Lower lobe of right lung (tissue), 2 donors: Measurements from ENCODE around the gene LPCAT3. TPM values are rescaled to one million over a fixed set of nuclear protein-coding genes. Genes with fewer than 3 reads are reported as not detected.

ENCODE experiments used
- ATAC-seq, 2 donors: fragments of 200-7000 bp; cut with Tn5 transposase; one replicate each; pipeline ENCODE4 v1.9.1; 2020 to 2022; ENCODE audit warnings: mild to moderate bottlenecking in 2 of 2, moderate library complexity in 2 of 2
- DNase-seq: peaks from one replicate; pipeline ENCODE4 v3.0.0-alpha.2; 2020
- H3K27ac ChIP-seq: fragments of 200-600 bp; one replicate; pipeline ENCODE4 v1.8.0; 2022
- H3K27me3 ChIP-seq: fragments of 200-600 bp; one replicate; pipeline ENCODE4 v1.8.0; 2022; ENCODE audit warnings: low read depth
- H3K36me3 ChIP-seq: fragments of 200-600 bp; one replicate; pipeline ENCODE4 v1.8.0; 2022; ENCODE audit warnings: mild to moderate bottlenecking
- H3K4me1 ChIP-seq: fragments of 200-600 bp; one replicate; pipeline ENCODE4 v1.8.0; 2022
- H3K4me3 ChIP-seq: fragments of 200-600 bp; one replicate; pipeline ENCODE4 v1.8.0; 2022; ENCODE audit warnings: mild to moderate bottlenecking
- H3K9me3 ChIP-seq: fragments of 200-600 bp; one replicate; pipeline ENCODE4 v1.8.0; 2022
- CTCF ChIP-seq: fragments of 200-600 bp; IDR thresholded peaks from one replicate; pipeline ENCODE4 v1.8.0; 2022; ENCODE audit warnings: antibody characterized with exemption, mild to moderate bottlenecking
- intact Hi-C: fragments of 100-400 bp; cut with DNase I; formaldehyde crosslinking; loops from one replicate; pipeline ENCODE4 v1.11.0; 2022
- total RNA-seq: library from RNA; stranded (reverse); fragmentation: NEBNext Ultra II Directional; extraction: Animal tissue kit (Norgen Biotek cat#: 25700); gene quantifications from one replicate; pipeline ENCODE4 v1.2.1, GENCODE V29; 2021
- donor health status: DM: no; HTN: yes; CAD: no; lungs with severe emphysema.

Gene LPCAT3
- total RNA-seq, 1 donor from 2014 or later = 67.7 TPM

GRCh38 chr12:6936636-6937480 lies 81.4 kb downstream of the LPCAT3 start:
- DNase-seq = no peak
- Histone ChIP-seq H3K27me3 (no peaks in the 10 kb centered on the region), H3K9me3 (no peaks in the 10 kb centered on the region), H3K36me3 (peaks cover 65% of the 10 kb centered on the region), H3K4me3 (peak overlapping the region; percentile 69), H3K27ac (peak overlapping the region; percentile 92), H3K4me1 (peaks cover 69% of the 10 kb centered on the region)
- TF ChIP-seq CTCF = no peak
- ATAC-seq = peak; percentile 2 to 9
- intact Hi-C loops = no loop called here

GRCh38 chr12:6936194-6936635 lies 82.1 kb downstream of the LPCAT3 start:
- intact Hi-C loops = no loop called here
- no peak overlapping the region for H3K4me3 ChIP-seq
- peak overlapping the region; percentile 92 for H3K27ac ChIP-seq
- no peaks in the 10 kb centered on the region for H3K9me3 ChIP-seq
- ATAC-seq (no peak), DNase-seq (no peak)
- peaks cover 67% of the 10 kb centered on the region for H3K4me1 ChIP-seq
- H3K27me3 ChIP-seq = no peaks in the 10 kb centered on the region
- TF ChIP-seq CTCF = no peak
- H3K36me3 ChIP-seq = peaks cover 59% of the 10 kb centered on the region

- H3K4me1 ChIP-seq = peaks cover 72% of the 10 kb centered on the region
- no peak overlapping the region for H3K27ac ChIP-seq
- DNase-seq = no peak
- H3K27me3 ChIP-seq = no peaks in the 10 kb centered on the region
- intact Hi-C loops = no loop called here
- H3K36me3 ChIP-seq = peaks cover 53% of the 10 kb centered on the region
- H3K9me3 ChIP-seq = no peaks in the 10 kb centered on the region
- no peak for TF ChIP-seq CTCF
- no peak for ATAC-seq
- H3K4me3 ChIP-seq = no peak overlapping the region
These were observed 82.7 kb downstream of the LPCAT3 start for GRCh38 chr12:6935371-6936193.

- no peak overlapping the region for H3K4me3 ChIP-seq
- ATAC-seq = no peak
These were observed 84.2 kb downstream of the LPCAT3 start for GRCh38 chr12:6934110-6934509.

More at GRCh38 chr12:6934110-6934509, 84.2 kb downstream of the LPCAT3 start:
- H3K27ac ChIP-seq = no peak overlapping the region
- H3K4me1 ChIP-seq = peaks cover 83% of the 10 kb centered on the region
- H3K36me3 ChIP-seq = peaks cover 40% of the 10 kb centered on the region
- no peaks in the 10 kb centered on the region for H3K9me3 ChIP-seq
- H3K27me3 ChIP-seq = no peaks in the 10 kb centered on the region
- intact Hi-C loops = no loop called here
- no peak for DNase-seq
- no peak for TF ChIP-seq CTCF
